Transverse colon (tissue), 4 donors: Measurements from ENCODE around the gene PRPF40A. TPM values are rescaled to one million over a fixed set of nuclear protein-coding genes. Genes with fewer than 3 reads are reported as not detected.

Experiments
- DNase-seq: peaks from one replicate; pipeline ENCODE4 v3.0.0-alpha.2; 2019
- H3K27ac ChIP-seq, 4 donors: fragments of 200-600 bp; sonication (generic); 2 replicates each; pipeline ENCODE4 v1.5.1; 2016 to 2018; ENCODE audit warnings: inconsistent platforms in 4 of 4
- H3K27me3 ChIP-seq: fragments of 200-600 bp; sonication (generic); 2 replicates; pipeline ENCODE4 v1.5.1; 2017; ENCODE audit warnings: inconsistent platforms
- H3K36me3 ChIP-seq, 4 donors: fragments of 200-600 bp; sonication (generic); 2 replicates each; pipeline ENCODE4 v1.5.1; 2017 to 2019; ENCODE audit warnings: inconsistent platforms in 4 of 4
- H3K4me1 ChIP-seq, 4 donors: fragments of 200-600 bp; sonication (generic); 2 replicates each; pipeline ENCODE4 v1.5.1; 2017 to 2020; ENCODE audit warnings: inconsistent platforms in 4 of 4
- H3K4me3 ChIP-seq, 4 donors: fragments of 200-600 bp; sonication (generic); 1 replicate in 1 of 4; 2 replicates in 3 of 4; pipeline versions ENCODE4 v1.5.1 to v1.6.1; 2017 to 2019; ENCODE audit warnings: inconsistent platforms in 4 of 4
- H3K9me3 ChIP-seq, 2 donors: fragments of 200-600 bp; sonication (generic); 2 replicates each; pipeline ENCODE4 v1.5.1; 2017 to 2019; ENCODE audit warnings: inconsistent platforms in 2 of 2
- CTCF ChIP-seq, 5 experiments: fragments of 200-600 bp in 3 of 5; fragments of 450-650 bp in 2 of 5; sonication (generic) in 3 of 5; IDR thresholded peaks; 1 replicate in 2 of 5; 2 replicates in 3 of 5; pipeline ENCODE4 v1.5.1; 2016 to 2017; ENCODE audit warnings: antibody characterized with exemption in 5 of 5, inconsistent platforms in 3 of 5, mild to moderate bottlenecking in 2 of 5, moderate library complexity in 1 of 5
- EP300 ChIP-seq: sonication (generic); formaldehyde crosslinking; IDR thresholded peaks from one replicate; pipeline ENCODE4 v1.6.1; 2017; ENCODE audit warnings: antibody characterized with exemption, low read depth
- POLR2A ChIP-seq: fragments of 450-650 bp; IDR thresholded peaks from one replicate; pipeline ENCODE4 v1.6.1; 2016; ENCODE audit warnings: antibody characterized with exemption, mild to moderate bottlenecking, moderate library complexity
- POLR2AphosphoS5 ChIP-seq, 3 donors: sonication (generic); formaldehyde crosslinking; IDR thresholded peaks; one replicate each; pipeline ENCODE4 v1.6.1; 2016; ENCODE audit warnings: antibody characterized with exemption in 3 of 3
- WGBS, 2 donors: methylation state at CpG; one replicate each; pipeline ENCODE4 v1.1.5; 2018; ENCODE audit warnings: low coverage in 1 of 2; 5-methylcytosine and 5-hydroxymethylcytosine counted together
- in situ Hi-C, 4 donors: fragments of 200-750 bp; cut with MboI; loops; one replicate each; pipeline versions ENCODE4 v1.15.0 to v1.15.1; 2017; ENCODE audit warnings: low sequenced_read_pairs in 3 of 4, low pct_ligation_motif_present in 1 of 4, low pct_unique_long_range_greater_than_20kb in 1 of 4
- intact Hi-C: fragments of 100-400 bp; cut with DNase I; formaldehyde crosslinking; loops from one replicate; pipeline ENCODE4 v1.15.1; 2023; ENCODE audit warnings: low total_unique reads
- total RNA-seq, 4 donors: library from RNA; depleted of rRNA; stranded (reverse); fragments of >200 nt; gene quantifications; one replicate each; pipeline ENCODE4 v1.1.0, GENCODE V29; 2016

Gene PRPF40A
- total RNA-seq, 4 donors from 2014 or later = 21.7 to 124 (median 104) TPM

- Histone ChIP-seq H3K36me3 (peaks cover 0 to 2% (median 0%) of the 10 kb centered on the region in 4 donors), H3K4me3 (no peak overlapping the region), H3K27me3 (no peaks in the 10 kb centered on the region), H3K4me1 (no peaks in the 10 kb centered on the region), H3K9me3 (no peaks in the 10 kb centered on the region), H3K27ac (no peak overlapping the region)
- TF ChIP-seq POLR2AphosphoS5 (IDR thresholded peaks at IDR 0.05) (no peak), CTCF (IDR thresholded peaks at IDR 0.05) (no peak), POLR2A (no peak), EP300 (no peak)
- in situ Hi-C loops = no loop called here
- intact Hi-C loops = no loop called here
- DNase-seq = no peak
- WGBS, 2 donors = 84 to 93% methylated on average over 4 of the region's 4 CpGs
Observed at GRCh38 chr2:152706477-152707021, 10.7 kb downstream of the PRPF40A start.

DNA sequence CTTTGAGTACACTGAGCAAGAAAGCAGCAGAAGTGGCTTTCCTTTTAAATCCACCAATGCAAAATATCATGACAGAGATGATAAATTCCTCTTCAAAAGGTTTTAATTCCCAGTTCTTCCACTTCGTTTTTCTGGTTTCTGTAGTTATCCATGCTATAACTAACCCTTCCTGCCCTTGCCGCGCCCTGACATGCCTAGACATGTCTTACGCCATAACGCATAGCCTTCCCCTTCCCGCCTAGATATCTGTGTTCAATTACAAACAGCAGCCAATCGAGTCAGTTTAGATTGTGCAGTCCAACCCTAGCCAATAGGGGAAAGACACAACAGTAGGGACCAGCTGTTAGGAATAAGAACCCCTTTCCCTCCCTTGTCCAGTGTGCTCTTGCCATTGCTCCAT is 16.1 kb downstream of the PRPF40A start:
- Histone ChIP-seq H3K36me3 (no peaks in the 10 kb centered on the region), H3K27ac (no peak overlapping the region), H3K9me3 (no peaks in the 10 kb centered on the region), H3K4me1 (peaks cover 0 to 4% (median 0%) of the 10 kb centered on the region in 4 donors), H3K27me3 (no peaks in the 10 kb centered on the region), H3K4me3 (no peak overlapping the region)
- intact Hi-C loops = no loop called here
- in situ Hi-C loops = no loop called here
- WGBS, 2 donors = 97 to 98% methylated on average over 5 to 7 of the region's 7 CpGs
- TF ChIP-seq POLR2A = no peak
- no peak for TF ChIP-seq EP300
- TF ChIP-seq POLR2AphosphoS5 (IDR thresholded peaks at IDR 0.05) = no peak
- TF ChIP-seq CTCF (IDR thresholded peaks at IDR 0.05) = no peak
- DNase-seq = no peak

DNA sequence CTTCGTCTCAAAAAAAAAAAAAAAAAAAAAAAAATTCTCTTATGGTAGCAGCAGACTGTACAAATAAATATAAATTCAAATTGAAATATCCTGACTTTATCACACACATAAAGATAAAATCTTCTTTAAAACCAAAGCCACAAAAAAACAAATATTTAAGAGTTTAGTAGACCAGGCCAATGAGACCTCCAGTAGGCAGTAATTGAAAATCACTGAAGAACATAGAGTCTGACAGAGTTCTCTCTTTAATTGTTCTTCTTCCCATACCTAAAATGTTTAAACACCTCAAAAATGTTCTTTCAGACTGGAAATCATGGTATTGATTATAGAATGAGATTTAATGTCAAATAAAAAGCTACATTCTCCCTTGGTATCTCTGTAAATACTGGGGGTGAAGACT is 20.8 kb downstream of the PRPF40A start:
- H3K9me3 ChIP-seq = no peaks in the 10 kb centered on the region
- WGBS, 2 donors = 93 to 100% methylated on average over 1 of the region's 1 CpG
- no peak overlapping the region for H3K4me3 ChIP-seq
- H3K27me3 ChIP-seq = no peaks in the 10 kb centered on the region
- DNase-seq = no peak
- H3K4me1 ChIP-seq = peaks cover 0 to 17% (median 10%) of the 10 kb centered on the region in 4 donors
- peaks cover 0 to 6% (median 3%) of the 10 kb centered on the region in 4 donors for H3K36me3 ChIP-seq
- in situ Hi-C loops = loop anchor here in 1 of 4 donors (25.0 kb wide), 1 partner anchor 1234 kb away; no protein-coding TSS in a partner anchor
- intact Hi-C loops = no loop called here
- H3K27ac ChIP-seq = no peak overlapping the region
- TF ChIP-seq CTCF (IDR thresholded peaks at IDR 0.05) (no peak), POLR2AphosphoS5 (IDR thresholded peaks at IDR 0.05) (no peak), POLR2A (no peak), EP300 (no peak)

GRCh38 chr2:152695763-152696162 is 21.5 kb downstream of the PRPF40A start:
- in situ Hi-C loops = loop anchor here in 1 of 4 donors (25.0 kb wide), 1 partner anchor 1233 kb away; no protein-coding TSS in a partner anchor

More at GRCh38 chr2:152695763-152696162, 21.5 kb downstream of the PRPF40A start:
- intact Hi-C loops = no loop called here
- H3K9me3 ChIP-seq = no peaks in the 10 kb centered on the region
- no peak overlapping the region for H3K27ac ChIP-seq
- H3K36me3 ChIP-seq = peaks cover 0 to 8% (median 3%) of the 10 kb centered on the region in 4 donors
- H3K27me3 ChIP-seq = no peaks in the 10 kb centered on the region
- no peak for TF ChIP-seq CTCF (IDR thresholded peaks at IDR 0.05)
- TF ChIP-seq POLR2AphosphoS5 (IDR thresholded peaks at IDR 0.05) = no peak
- no peak for TF ChIP-seq POLR2A
- no peak for TF ChIP-seq EP300
- no peak for DNase-seq
- no peak overlapping the region for H3K4me3 ChIP-seq
- peaks cover 0 to 17% (median 10%) of the 10 kb centered on the region in 4 donors for H3K4me1 ChIP-seq
- 96 to 97% methylated on average over 3 of the region's 3 CpGs for WGBS, 2 donors
